Measurements from ENCODE around the gene GHR.

GRCh38 chr5:42500003-42500599 is 76.9 kb downstream of the GHR start:
- TF ChIP-seq ZNF658 (tag by site-specific recombination; IDR thresholded peaks at IDR 0.05) (no peak), ZNF626 (tag by site-specific recombination; IDR thresholded peaks at IDR 0.05) (no peak), ZNF624 (tag by site-specific recombination; IDR thresholded peaks at IDR 0.05) (no peak), ZNF426 (tag by site-specific recombination; IDR thresholded peaks at IDR 0.05) (no peak), ZFP3 (tag by site-specific recombination; IDR thresholded peaks at IDR 0.05; ENCODE audit: low read depth) (no peak), ZNF692 (tag by site-specific recombination; IDR thresholded peaks at IDR 0.05) (no peak), KLF16 (tag by site-specific recombination; IDR thresholded peaks at IDR 0.05) (no peak), YY1 (tag by site-specific recombination; IDR thresholded peaks at IDR 0.05) (no peak), CTCF (tag by site-specific recombination; IDR thresholded peaks at IDR 0.05) (no peak), ZFP41 (tag by site-specific recombination; IDR thresholded peaks at IDR 0.05; ENCODE audit: borderline replicate concordance) (no peak), PRDM6 (tag by site-specific recombination; IDR thresholded peaks at IDR 0.05) (no peak), ZNF785 (tag by site-specific recombination; IDR thresholded peaks at IDR 0.05) (no peak), ZNF707 (tag by site-specific recombination; IDR thresholded peaks at IDR 0.05) (no peak), YY2 (tag by site-specific recombination; IDR thresholded peaks at IDR 0.05) (no peak)
